Measurements from ENCODE around the gene SPOCK1.

SPOCK1 gene

DNA sequence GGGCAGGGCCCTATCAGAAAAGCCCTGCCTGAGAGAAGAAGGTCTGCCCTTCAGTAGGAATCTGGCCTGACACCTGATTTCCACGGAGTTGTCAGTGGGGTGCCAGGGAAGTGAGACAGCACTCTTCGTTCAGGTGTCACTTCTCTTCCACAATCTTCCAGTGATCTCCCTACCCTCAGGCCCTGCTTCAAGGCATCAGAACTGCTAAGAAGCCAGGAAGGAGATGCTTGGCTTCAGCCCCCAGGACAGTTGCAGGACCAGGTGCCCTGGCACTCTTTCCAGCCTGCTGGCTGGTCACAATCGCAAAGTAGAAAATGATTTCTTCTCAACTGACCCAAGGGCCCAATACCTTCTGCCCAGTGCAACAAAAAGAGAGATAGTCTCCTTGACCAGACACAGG is 50.3 kb downstream of the SPOCK1 start:
- no peak for TF ChIP-seq CTCF (IDR thresholded peaks at IDR 0.05; ENCODE audit: borderline replicate concordance, insufficient read depth, low read depth, low read length)
- no peak overlapping the region for H3K4me3 ChIP-seq (ENCODE audit: low read depth, low read length)

DNA sequence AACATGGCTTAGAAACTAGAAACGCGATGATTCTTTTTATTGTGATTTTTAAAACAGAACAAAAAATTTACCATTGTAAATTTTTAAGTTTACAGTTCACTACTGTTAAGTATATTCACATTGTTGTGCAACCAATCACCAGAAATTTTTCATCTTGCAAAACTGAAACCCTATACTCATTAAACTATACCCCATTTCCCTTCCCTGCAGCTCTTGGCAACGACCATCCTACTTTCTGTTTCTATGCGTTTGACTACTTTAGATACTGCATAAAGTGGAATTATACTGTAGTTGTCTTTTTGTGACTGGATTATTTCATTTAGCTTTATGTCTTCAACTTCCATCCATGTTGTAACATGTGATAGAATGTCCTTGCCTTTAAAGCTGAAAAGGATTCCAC is 52.5 kb downstream of the SPOCK1 start:
- no peak overlapping the region for H3K4me3 ChIP-seq (ENCODE audit: low read depth, low read length)
- no peak for TF ChIP-seq CTCF (IDR thresholded peaks at IDR 0.05; ENCODE audit: borderline replicate concordance, insufficient read depth, low read depth, low read length)

GRCh38 chr5:137446151-137446550 is 53.0 kb downstream of the SPOCK1 start:
- H3K4me3 ChIP-seq (ENCODE audit: low read depth, low read length): no peak overlapping the region
- TF ChIP-seq CTCF (IDR thresholded peaks at IDR 0.05; ENCODE audit: borderline replicate concordance, insufficient read depth, low read depth, low read length): no peak

DNA sequence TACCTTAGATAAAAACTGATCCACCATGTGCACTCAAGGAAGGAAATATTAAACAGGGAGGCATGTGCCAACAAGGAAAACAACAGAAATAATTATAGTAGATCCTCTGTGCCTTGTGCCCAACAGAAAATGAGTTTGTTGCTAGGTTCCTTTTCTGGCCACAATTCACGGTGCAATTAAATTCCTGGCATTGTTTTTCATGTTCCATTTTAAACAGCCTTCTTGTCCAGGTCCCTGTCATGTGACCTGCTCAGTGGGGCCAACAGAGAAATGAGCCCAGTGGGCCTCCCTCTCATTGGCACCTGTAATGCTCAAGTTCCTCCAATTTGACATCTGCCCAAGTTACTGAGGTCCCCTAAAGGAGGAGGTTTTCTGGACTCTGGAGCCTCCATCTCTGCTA is 56.5 kb downstream of the SPOCK1 start:
- H3K4me3 ChIP-seq (ENCODE audit: low read depth, low read length): no peak overlapping the region
- no peak for TF ChIP-seq CTCF (IDR thresholded peaks at IDR 0.05; ENCODE audit: borderline replicate concordance, insufficient read depth, low read depth, low read length)

- no peak overlapping the region for H3K4me3 ChIP-seq (ENCODE audit: low read depth, low read length)
- no peak for TF ChIP-seq CTCF (IDR thresholded peaks at IDR 0.05; ENCODE audit: borderline replicate concordance, insufficient read depth, low read depth, low read length)
These were observed 57.6 kb downstream of the SPOCK1 start for GRCh38 chr5:137441476-137441875.

- H3K4me3 ChIP-seq (ENCODE audit: low read depth, low read length): no peak overlapping the region
- no peak for TF ChIP-seq CTCF (IDR thresholded peaks at IDR 0.05; ENCODE audit: borderline replicate concordance, insufficient read depth, low read depth, low read length)
These were observed 58.3 kb downstream of the SPOCK1 start for GRCh38 chr5:137440795-137441194.

DNA sequence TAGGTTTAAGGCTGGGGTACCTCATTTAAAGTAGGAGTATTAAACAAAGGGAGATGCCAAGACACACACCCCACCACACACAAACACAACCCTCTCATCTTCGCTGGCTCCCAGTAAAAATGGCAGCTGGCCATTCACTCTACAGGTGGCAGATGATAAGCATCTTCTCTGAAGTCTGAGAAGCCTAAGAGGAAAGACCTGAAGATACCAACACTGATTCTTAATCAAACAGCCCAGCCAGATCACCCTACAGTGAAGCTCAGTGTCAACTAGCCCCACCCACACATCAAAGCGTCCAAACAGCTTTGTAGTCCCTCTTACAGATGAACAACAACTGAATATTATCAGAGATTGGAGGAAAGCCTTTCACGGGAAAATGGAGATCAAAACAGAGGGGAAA is 59.5 kb downstream of the SPOCK1 start:
- no peak for TF ChIP-seq CTCF (IDR thresholded peaks at IDR 0.05; ENCODE audit: borderline replicate concordance, insufficient read depth, low read depth, low read length)
- H3K4me3 ChIP-seq (ENCODE audit: low read depth, low read length): no peak overlapping the region

All from GM12875 (cell line).